Endothelial cell of umbilical vein (primary cell): ENCODE measurements around the gene ITGA6.

Source experiments
- EZH2 ChIP-seq: IDR thresholded peaks from 2 replicates; pipeline ENCODE4 v1.6.1; 2012; ENCODE audit warnings: borderline replicate concordance, low read depth, mild to moderate bottlenecking, moderate library complexity, low read length, inconsistent platforms; ENCODE audit not compliant: severe bottlenecking
- GATA2 ChIP-seq: IDR thresholded peaks from 2 replicates; pipeline ENCODE4 v1.7.0; 2011; ENCODE audit warnings: low read depth, mild to moderate bottlenecking, moderate library complexity, mixed read lengths, low read length; ENCODE audit not compliant: insufficient read length, insufficient read depth
- MAX ChIP-seq: IDR thresholded peaks from 2 replicates; pipeline ENCODE4 v1.6.1; 2011; ENCODE audit not compliant: insufficient read depth, insufficient read length
- MYC ChIP-seq: IDR thresholded peaks from one replicate; pipeline ENCODE4 v1.6.1; 2011; ENCODE audit warnings: mild to moderate bottlenecking, low read depth, low read length
- POLR2A ChIP-seq: IDR thresholded peaks from 2 replicates; pipeline ENCODE4 v1.6.1; 2012; ENCODE audit warnings: low read depth, mild to moderate bottlenecking, control low read depth, low read length
- POLR2AphosphoS5 ChIP-seq: IDR thresholded peaks from 2 replicates; pipeline ENCODE4 v1.6.1; 2012; ENCODE audit warnings: low read depth, mild to moderate bottlenecking, control low read depth, low read length, moderate library complexity; ENCODE audit not compliant: insufficient read depth
- TF ChIP-seq, protein P1 (sequence below), 2 donors: IDR thresholded peaks; 1 replicate in 1 of 2; 2 replicates in 1 of 2; pipeline ENCODE4 v1.5.1; 2011; ENCODE audit warnings: low read length in 2 of 2, mild to moderate bottlenecking in 2 of 2, moderate library complexity in 2 of 2, control low read depth in 1 of 2, inconsistent platforms in 1 of 2, low read depth in 1 of 2; ENCODE audit not compliant: insufficient read depth in 1 of 2; ENCODE audit errors: extremely low read depth in 1 of 2

DNA sequence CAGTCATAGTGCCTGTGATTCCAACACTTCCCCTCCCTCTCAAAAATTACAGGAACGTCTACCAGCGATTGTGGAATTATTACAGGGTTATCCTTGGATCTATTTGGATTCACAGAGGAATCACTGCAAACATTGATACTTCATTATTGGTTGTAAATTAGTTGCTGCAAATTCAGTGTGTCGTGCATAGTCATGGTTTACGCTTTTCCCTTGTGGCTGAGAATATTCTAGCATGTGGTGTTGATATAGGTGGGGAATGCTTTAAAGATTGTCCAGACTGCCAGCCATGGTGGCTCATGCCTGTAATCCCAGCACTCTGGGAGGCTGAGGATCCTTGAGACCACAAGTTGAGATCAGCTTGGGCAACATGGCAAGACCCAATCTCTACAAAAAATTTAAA is 79.8 kb downstream of the ITGA6 start:
- TF ChIP-seq EZH2 = no peak
- TF ChIP-seq, protein P1, sequence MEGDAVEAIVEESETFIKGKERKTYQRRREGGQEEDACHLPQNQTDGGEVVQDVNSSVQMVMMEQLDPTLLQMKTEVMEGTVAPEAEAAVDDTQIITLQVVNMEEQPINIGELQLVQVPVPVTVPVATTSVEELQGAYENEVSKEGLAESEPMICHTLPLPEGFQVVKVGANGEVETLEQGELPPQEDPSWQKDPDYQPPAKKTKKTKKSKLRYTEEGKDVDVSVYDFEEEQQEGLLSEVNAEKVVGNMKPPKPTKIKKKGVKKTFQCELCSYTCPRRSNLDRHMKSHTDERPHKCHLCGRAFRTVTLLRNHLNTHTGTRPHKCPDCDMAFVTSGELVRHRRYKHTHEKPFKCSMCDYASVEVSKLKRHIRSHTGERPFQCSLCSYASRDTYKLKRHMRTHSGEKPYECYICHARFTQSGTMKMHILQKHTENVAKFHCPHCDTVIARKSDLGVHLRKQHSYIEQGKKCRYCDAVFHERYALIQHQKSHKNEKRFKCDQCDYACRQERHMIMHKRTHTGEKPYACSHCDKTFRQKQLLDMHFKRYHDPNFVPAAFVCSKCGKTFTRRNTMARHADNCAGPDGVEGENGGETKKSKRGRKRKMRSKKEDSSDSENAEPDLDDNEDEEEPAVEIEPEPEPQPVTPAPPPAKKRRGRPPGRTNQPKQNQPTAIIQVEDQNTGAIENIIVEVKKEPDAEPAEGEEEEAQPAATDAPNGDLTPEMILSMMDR (IDR thresholded peaks at IDR 0.05; ENCODE audit: extremely low read depth in 1 of 2, insufficient read depth in 1 of 2, low read depth in 1 of 2, low read length in 2 of 2) = no peak
- TF ChIP-seq POLR2A = no peak
- TF ChIP-seq POLR2AphosphoS5 = no peak
- TF ChIP-seq MYC = no peak
- no peak for TF ChIP-seq MAX
- TF ChIP-seq GATA2 = no peak
